C4-2B (cell line): ENCODE measurements around the gene TBC1D2.

Experiments
- ZFX ChIP-seq: fragments of 450-650 bp; IDR thresholded peaks from 2 replicates; pipeline ENCODE4 v1.6.1; 2017
- TF ChIP-seq, protein P1 (sequence below): fragments of 450-650 bp; conservative IDR thresholded peaks from 2 replicates; pipeline ENCODE4 v1.5.1; 2017; ENCODE audit warnings: mild to moderate bottlenecking

DNA sequence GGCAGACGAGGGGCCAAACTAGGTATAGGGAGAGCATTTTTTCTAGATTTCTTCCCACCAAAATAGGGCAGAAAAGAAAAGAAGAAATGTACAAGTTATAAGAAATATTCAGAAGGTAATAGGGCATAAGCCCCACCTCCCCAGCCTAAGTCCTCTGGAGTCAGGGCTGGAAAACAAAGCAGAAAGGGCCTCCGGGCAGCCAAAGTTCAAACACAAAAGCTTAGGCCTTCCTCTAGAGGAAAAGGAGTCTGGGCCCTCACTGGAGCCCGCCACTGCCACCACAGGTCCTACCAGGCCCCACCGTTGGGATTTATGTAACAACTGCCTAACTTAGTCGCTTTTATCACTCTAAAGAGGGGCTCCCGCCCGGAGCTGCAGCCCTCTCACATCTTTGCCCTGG is 27.6 kb downstream of the TBC1D2 start:
- TF ChIP-seq, protein P1, sequence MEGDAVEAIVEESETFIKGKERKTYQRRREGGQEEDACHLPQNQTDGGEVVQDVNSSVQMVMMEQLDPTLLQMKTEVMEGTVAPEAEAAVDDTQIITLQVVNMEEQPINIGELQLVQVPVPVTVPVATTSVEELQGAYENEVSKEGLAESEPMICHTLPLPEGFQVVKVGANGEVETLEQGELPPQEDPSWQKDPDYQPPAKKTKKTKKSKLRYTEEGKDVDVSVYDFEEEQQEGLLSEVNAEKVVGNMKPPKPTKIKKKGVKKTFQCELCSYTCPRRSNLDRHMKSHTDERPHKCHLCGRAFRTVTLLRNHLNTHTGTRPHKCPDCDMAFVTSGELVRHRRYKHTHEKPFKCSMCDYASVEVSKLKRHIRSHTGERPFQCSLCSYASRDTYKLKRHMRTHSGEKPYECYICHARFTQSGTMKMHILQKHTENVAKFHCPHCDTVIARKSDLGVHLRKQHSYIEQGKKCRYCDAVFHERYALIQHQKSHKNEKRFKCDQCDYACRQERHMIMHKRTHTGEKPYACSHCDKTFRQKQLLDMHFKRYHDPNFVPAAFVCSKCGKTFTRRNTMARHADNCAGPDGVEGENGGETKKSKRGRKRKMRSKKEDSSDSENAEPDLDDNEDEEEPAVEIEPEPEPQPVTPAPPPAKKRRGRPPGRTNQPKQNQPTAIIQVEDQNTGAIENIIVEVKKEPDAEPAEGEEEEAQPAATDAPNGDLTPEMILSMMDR = no peak
- TF ChIP-seq ZFX = no peak
